HEK293 (cell line): Measurements from ENCODE around the gene KIAA1671.

Experiments used
- ZNF292 ChIP-seq: fragments of 450-650 bp; formaldehyde crosslinking; IDR thresholded peaks from 2 replicates; pipeline ENCODE4 v1.5.1; 2016; ENCODE audit warnings: low read depth, missing biosample characterization, missing genetic modification characterization, borderline replicate concordance
- TF ChIP-seq, protein P1 (sequence below): fragments of 450-650 bp; formaldehyde crosslinking; IDR thresholded peaks from 2 replicates; pipeline ENCODE4 v1.5.1; 2016; ENCODE audit warnings: missing biosample characterization, missing genetic modification characterization
- TF ChIP-seq, protein P2 (sequence below): fragments of 450-650 bp; formaldehyde crosslinking; IDR thresholded peaks from 2 replicates; pipeline ENCODE4 v1.5.1; 2016; ENCODE audit warnings: missing biosample characterization, missing genetic modification characterization

DNA sequence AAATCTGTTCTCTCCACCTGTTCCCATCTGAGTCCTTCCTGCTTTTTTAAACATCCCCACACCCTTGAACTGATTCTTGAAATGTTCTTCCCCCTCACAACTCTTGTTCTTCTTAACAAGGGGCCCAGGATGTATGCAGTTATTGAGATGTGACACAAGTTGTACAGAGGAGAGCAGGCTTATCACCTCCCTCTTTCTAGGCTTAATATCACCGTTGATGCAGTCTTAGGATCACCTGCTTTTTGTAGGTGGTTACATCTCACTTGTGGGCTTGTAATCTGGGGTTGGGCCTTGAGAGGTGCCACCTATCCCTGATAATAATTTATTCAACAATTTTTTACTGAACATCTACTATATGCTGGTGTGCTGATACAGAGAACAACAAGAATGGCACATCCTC lies 253.3 kb downstream of the KIAA1671 start:
- TF ChIP-seq, protein P1, sequence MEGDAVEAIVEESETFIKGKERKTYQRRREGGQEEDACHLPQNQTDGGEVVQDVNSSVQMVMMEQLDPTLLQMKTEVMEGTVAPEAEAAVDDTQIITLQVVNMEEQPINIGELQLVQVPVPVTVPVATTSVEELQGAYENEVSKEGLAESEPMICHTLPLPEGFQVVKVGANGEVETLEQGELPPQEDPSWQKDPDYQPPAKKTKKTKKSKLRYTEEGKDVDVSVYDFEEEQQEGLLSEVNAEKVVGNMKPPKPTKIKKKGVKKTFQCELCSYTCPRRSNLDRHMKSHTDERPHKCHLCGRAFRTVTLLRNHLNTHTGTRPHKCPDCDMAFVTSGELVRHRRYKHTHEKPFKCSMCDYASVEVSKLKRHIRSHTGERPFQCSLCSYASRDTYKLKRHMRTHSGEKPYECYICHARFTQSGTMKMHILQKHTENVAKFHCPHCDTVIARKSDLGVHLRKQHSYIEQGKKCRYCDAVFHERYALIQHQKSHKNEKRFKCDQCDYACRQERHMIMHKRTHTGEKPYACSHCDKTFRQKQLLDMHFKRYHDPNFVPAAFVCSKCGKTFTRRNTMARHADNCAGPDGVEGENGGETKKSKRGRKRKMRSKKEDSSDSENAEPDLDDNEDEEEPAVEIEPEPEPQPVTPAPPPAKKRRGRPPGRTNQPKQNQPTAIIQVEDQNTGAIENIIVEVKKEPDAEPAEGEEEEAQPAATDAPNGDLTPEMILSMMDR (tag by site-specific recombination), result no peak
- no peak for TF ChIP-seq ZNF292 (tag by site-specific recombination)
- TF ChIP-seq, protein P2, sequence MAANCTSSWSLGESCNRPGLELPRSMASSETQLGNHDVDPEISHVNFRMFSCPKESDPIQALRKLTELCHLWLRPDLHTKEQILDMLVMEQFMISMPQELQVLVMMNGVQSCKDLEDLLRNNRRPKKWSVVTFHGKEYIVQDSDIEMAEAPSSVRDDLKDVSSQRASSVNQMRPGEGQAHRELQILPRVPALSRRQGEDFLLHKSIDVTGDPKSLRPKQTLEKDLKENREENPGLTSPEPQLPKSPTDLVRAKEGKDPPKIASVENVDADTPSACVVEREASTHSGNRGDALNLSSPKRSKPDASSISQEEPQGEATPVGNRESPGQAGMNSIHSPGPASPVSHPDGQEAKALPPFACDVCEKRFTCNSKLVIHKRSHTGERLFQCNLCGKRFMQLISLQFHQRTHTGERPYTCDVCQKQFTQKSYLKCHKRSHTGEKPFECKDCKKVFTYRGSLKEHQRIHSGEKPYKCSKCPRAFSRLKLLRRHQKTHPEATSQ, result no peak
